Stimulated activated CD8-positive, alpha-beta memory T cell treated with anti-CD3 and anti-CD28 coated beads, Interleukin-12 subunit alpha, Interleukin-12 subunit beta, amount 100 ng/mL, for 4 hours (primary cell): ENCODE data around the gene AP2B1.
"Not testable (repeated sequence)": the region's sequence is repeated elsewhere in the genome, so short reads cannot be mapped to it uniquely, and the experiment has no call there.

Experiments used
- DNase-seq: peaks from one replicate; pipeline ENCODE4 v3.0.0-alpha.2; 2020; ENCODE audit warnings: low read depth

The AP2B1 gene

GRCh38 chr17:35700150-35700549, 113.0 kb downstream of the AP2B1 start:
- no peak for DNase-seq

GRCh38 chr17:35701491-35701890, 114.4 kb downstream of the AP2B1 start:
- no peak for DNase-seq

GRCh38 chr17:35703308-35703707, 116.2 kb downstream of the AP2B1 start:
- DNase-seq: not testable (repeated sequence)

DNA sequence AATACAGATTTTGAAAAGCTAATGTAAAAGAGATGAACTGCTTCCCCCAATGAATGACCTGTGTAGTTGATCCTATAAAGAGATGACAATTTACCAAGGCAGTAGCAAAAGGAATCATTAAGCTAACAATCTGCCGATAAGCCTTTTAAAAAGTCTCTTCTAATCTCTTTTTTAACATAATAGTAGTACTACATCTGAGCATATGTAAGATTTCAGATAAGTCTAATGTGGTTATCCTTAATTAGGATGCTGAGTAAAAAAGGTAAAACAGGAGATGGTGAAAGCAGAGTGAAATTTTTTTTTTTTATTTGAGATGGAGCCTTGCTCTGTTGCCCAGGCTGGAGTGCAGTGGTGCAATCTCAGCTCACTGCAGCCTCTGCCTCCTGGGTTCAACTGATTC, 118.1 kb downstream of the AP2B1 start:
- DNase-seq: no peak

DNA sequence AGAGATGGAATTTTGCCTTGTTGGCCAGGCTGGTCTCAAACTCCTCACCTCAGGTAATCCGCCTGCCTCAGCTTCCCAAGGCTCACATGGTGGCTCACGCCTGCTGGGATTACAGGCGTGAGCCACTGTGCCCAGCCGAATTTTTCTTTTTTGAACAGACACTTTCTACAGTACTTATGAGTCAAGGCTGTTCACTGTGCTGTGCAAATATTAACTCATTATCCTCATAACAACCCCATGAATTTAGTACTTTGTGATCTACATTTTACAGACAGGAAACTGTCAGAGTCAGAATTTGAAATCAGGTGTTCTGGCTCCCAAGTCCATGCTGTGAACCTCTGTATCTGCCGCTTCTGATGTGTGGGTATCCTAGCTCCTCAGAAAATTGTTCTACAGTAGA, 118.6 kb downstream of the AP2B1 start:
- no peak for DNase-seq

GRCh38 chr17:35708149-35708548, 121.0 kb downstream of the AP2B1 start:
- no peak for DNase-seq

GRCh38 chr17:35708951-35709350, 121.8 kb downstream of the AP2B1 start:
- DNase-seq: no peak

- DNase-seq: no peak
These were observed 122.8 kb downstream of the AP2B1 start for GRCh38 chr17:35709874-35710273.

DNA sequence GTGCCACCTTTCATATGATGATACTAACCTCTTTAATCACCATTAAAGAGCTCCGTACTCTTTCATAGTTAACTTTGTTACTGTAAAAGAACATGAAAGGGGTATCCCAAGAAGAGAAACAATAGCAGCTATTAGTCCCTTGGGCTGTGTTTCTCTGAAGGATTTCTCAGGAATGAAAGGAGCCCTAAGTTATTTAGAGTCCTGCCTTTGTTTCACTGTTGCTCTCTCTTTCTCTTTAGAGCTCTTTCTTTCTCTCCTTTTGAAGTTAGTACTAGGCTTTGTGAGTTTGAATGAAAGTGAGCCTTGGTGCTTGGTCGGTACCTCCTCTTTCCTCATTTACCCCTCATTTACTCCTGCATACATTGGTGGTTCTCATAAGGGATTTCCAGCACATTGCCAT, 123.8 kb downstream of the AP2B1 start:
- no peak for DNase-seq

- no peak for DNase-seq
These were observed 126.1 kb downstream of the AP2B1 start for GRCh38 chr17:35713069-35713728.

DNA sequence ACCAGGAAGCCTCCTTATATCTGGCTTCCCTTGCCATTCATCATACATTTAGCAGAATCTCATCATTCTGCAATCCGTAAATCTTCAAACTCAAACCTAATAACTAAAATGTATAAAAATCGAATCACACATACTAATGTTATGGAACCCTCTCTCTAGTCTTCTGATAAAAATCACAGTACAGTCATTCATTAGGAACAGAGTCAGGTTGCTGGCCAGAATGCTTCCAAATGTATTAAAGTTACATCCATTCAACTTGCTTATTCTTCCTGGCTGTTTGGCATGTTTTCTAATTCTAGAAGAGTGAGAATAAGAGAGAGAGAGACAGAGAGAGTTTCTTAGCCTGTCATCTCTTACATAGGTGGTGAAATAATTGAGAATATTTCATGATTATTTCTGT, 127.9 kb downstream of the AP2B1 start:
- no peak for DNase-seq

DNA sequence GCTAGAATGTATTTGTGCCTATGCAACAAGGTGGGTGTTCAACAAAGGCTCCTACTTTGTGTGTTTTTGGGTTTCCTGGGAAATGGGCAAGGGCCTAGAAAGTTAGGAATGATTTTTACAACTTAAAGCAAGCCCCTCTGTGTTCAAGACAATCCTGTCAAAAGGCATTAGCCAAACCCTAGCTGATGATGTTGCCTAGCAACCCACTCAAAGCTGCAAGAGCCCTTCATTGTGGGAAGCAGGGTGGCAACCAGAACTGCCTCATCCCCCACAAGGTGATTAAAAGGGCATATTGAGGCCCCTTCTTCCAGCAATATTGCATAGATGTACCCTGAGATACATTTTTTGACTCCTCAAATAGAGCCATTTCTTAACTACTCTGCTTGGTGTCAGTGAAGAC, 128.3 kb downstream of the AP2B1 start:
- DNase-seq: no peak

DNA sequence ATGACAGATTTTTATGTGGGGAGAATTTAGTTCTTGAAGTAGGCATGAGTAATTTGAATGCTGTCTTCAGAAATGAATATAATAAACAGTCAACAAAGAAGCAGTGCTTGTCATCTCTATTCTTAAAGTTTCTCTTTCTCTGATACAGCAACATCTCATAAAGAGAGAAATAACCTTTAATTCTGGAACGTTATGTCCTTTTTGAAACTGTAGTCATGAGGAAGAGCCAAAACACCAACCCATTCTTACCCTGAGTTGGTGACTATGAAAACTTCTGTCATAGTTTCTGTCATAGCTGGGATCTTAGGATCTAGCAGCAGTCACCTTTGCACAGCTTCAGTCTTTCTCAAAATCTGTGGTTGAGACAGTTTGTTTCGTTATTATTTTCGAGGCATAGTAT, 129.1 kb downstream of the AP2B1 start:
- DNase-seq: no peak

DNA sequence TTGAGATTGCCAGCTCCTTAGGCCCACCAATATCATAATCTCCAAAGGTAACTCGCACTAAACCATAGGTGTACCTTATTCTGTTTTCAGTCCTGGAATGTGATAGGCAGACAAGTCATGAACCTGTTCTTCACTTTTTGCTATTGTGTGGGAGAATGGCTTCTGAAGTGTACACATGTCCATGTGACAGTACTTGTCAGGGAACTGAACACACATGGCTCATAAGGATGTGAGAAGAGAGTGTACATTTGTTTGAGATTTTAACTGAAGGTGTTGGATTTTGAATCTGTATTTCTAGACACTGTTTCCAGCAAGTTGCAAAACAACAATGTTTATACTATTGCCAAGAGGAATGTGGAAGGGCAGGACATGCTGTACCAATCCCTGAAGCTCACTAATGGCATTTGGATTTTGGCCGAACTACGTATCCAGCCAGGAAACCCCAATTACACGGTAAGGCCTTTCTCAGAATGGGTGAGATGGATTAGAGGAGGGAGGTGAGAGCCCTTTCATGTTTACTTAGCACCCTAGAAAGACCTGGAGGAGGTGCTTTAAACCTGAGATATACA, 129.9 kb downstream of the AP2B1 start:
- no peak for DNase-seq

DNA sequence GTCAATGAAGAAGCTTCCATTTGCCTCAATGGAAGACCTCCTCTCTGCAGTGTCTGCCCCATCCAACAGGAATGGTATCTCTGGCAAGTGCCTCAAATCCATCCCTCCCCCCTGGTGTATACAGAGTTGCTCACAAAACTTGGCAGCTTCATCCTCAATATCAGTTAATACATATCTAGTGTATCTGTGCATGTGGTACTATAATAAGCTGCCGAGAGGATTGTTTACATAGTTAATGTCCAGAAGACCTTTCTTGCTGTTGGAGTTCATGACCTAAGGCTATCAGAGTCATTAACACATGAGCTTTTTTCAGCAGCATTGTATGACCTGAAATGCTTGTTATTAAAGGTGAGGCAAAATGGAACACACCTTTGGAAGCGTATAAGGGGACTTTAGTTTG, 130.4 kb downstream of the AP2B1 start:
- DNase-seq: no peak

- DNase-seq: no peak
These were observed 136.6 kb downstream of the AP2B1 start for GRCh38 chr17:35723735-35724134.

- DNase-seq: no peak
These were observed 137.9 kb downstream of the AP2B1 start for GRCh38 chr17:35725058-35725457.

DNA sequence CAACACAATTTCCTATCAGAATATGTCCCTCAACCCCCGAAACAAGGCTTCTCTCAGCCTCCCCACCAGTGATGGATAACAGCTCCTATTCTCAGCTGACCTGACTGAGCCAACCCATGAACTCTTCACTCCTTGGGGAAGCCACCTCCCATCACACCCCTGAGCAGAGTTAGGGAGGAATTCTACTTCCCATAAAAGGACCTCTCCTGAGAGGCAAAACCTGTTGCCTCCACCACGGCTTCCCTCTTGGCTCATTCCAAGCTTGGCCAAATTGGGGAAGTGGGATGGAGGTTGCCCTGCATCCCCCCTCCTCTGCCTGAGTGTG, 138.6 kb downstream of the AP2B1 start:
- DNase-seq: no peak

- no peak for DNase-seq
These were observed 139.2 kb downstream of the AP2B1 start for GRCh38 chr17:35726127-35726952.

- no peak for DNase-seq
These were observed 139.9 kb downstream of the AP2B1 start for GRCh38 chr17:35726953-35727460.

- no peak for DNase-seq
These were observed 140.5 kb downstream of the AP2B1 start for GRCh38 chr17:35727635-35728034.

GRCh38 chr17:35728551-35728950, 141.4 kb downstream of the AP2B1 start:
- DNase-seq: no peak

- no peak for DNase-seq
These were observed 142.3 kb downstream of the AP2B1 start for GRCh38 chr17:35729405-35729833.
